Measurements from ENCODE around the gene TBC1D22B. TPM values are rescaled to one million over a fixed set of nuclear protein-coding genes. Genes with fewer than 3 reads are reported as not detected.

Gene TBC1D22B
- total and polyA plus RNA-seq, 9 of the 15 experiments (the other 6 are each of a cell fraction or from before 2014, with no cell fraction given): 4.8 to 24.2 (median 13.5) TPM

GRCh38 chr6:37321101-37321500 lies 63.5 kb downstream of the TBC1D22B start:
- FAIRE-seq: no peak
- no peak overlapping the region for H3K9ac ChIP-seq (ENCODE audit: insufficient read depth in 1 of 2, low read depth in 2 of 2, low read length in 2 of 2)
- H3K79me2 ChIP-seq (ENCODE audit: control insufficient read depth, insufficient read depth, low read length): no peaks in the 10 kb centered on the region
- H3K4me2 ChIP-seq (ENCODE audit: insufficient read depth, low read length): no peak overlapping the region
- H3K27me3 ChIP-seq (ENCODE audit: control insufficient read depth in 2 of 2, insufficient read depth in 2 of 2, low read length in 2 of 2): no peaks in the 10 kb centered on the region
- H3K9me1 ChIP-seq (ENCODE audit: control insufficient read depth, insufficient read depth, low read length): no peaks in the 10 kb centered on the region
- BruUV-seq (replicated peaks): no TSS peak
- no peak for ATAC-seq
- intact Hi-C loops (cut with micrococcal nuclease) (loop anchor here (5.0 kb wide), 1 partner anchor 371 kb away; no protein-coding TSS in a partner anchor), in situ Hi-C loops (cut with MboI) (no loop called here)
- ChIA-PET POLR2A (interaction anchor here (0.6 to 1.5 kb wide), 2 partner anchors 19 to 1160 kb away, joined by 3 read pairs; no protein-coding TSS in a partner anchor), CTCF (ENCODE audit: low intra/inter-chr PET ratio) (no interaction called here)
- no peak overlapping the region for H3K4me3 ChIP-seq
- H2AFZ ChIP-seq (ENCODE audit: low read depth, low read length): no peak overlapping the region
- H4K20me1 ChIP-seq (replicated peaks; ENCODE audit: control insufficient read depth, insufficient read depth, low read length): no peaks in the 10 kb centered on the region; the same call in 1 of the 2 replicates
- H3K9me3 ChIP-seq (replicated peaks; ENCODE audit: control insufficient read depth, insufficient read depth, low read depth, low read length): no peaks in the 10 kb centered on the region
- DNase-seq (ENCODE audit: extremely low read depth in 1 of 4, low spot score in 3 of 4): no peak
- no peaks in the 10 kb centered on the region; a peak in 1 of 5 replicates for H3K4me1 ChIP-seq (replicated peaks in 1 of 2; ENCODE audit: control insufficient read depth in 2 of 2, insufficient read depth in 2 of 2, low read length in 2 of 2)
- peaks cover 80% of the 10 kb centered on the region for H3K36me3 ChIP-seq (ENCODE audit: control insufficient read depth, insufficient read depth, low read length)
- no peak overlapping the region for H3K27ac ChIP-seq (ENCODE audit: extremely low read depth, low read depth, low read length)
- TF ChIP-seq BDP1 (IDR thresholded peaks at IDR 0.05; ENCODE audit: insufficient read depth, insufficient read length) (no peak), SRF (CRISPR knock-in tag; IDR thresholded peaks at IDR 0.05) (no peak), ZSCAN32 (CRISPR knock-in tag; IDR thresholded peaks at IDR 0.05) (no peak), PURB (CRISPR knock-in tag; IDR thresholded peaks at IDR 0.05; ENCODE audit: low read depth) (no peak), CREB3L1 (IDR thresholded peaks at IDR 0.05; ENCODE audit: borderline replicate concordance, low read depth) (no peak), THRAP3 (IDR thresholded peaks at IDR 0.05; ENCODE audit: borderline replicate concordance) (no peak), CBX8 (IDR thresholded peaks at IDR 0.05; ENCODE audit: borderline replicate concordance, extremely low read depth, low read depth, low read length, poor library complexity, severe bottlenecking) (no peak)
- TF ChIP-seq, protein P1, sequence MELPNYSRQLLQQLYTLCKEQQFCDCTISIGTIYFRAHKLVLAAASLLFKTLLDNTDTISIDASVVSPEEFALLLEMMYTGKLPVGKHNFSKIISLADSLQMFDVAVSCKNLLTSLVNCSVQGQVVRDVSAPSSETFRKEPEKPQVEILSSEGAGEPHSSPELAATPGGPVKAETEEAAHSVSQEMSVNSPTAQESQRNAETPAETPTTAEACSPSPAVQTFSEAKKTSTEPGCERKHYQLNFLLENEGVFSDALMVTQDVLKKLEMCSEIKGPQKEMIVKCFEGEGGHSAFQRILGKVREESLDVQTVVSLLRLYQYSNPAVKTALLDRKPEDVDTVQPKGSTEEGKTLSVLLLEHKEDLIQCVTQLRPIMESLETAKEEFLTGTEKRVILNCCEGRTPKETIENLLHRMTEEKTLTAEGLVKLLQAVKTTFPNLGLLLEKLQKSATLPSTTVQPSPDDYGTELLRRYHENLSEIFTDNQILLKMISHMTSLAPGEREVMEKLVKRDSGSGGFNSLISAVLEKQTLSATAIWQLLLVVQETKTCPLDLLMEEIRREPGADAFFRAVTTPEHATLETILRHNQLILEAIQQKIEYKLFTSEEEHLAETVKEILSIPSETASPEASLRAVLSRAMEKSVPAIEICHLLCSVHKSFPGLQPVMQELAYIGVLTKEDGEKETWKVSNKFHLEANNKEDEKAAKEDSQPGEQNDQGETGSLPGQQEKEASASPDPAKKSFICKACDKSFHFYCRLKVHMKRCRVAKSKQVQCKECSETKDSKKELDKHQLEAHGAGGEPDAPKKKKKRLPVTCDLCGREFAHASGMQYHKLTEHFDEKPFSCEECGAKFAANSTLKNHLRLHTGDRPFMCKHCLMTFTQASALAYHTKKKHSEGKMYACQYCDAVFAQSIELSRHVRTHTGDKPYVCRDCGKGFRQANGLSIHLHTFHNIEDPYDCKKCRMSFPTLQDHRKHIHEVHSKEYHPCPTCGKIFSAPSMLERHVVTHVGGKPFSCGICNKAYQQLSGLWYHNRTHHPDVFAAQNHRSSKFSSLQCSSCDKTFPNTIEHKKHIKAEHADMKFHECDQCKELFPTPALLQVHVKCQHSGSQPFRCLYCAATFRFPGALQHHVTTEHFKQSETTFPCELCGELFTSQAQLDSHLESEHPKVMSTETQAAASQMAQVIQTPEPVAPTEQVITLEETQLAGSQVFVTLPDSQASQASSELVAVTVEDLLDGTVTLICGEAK (IDR thresholded peaks at IDR 0.05): no peak
- TF ChIP-seq, protein P1 (CRISPR knock-in tag; IDR thresholded peaks at IDR 0.05): no peak
- TF ChIP-seq, protein P2, sequence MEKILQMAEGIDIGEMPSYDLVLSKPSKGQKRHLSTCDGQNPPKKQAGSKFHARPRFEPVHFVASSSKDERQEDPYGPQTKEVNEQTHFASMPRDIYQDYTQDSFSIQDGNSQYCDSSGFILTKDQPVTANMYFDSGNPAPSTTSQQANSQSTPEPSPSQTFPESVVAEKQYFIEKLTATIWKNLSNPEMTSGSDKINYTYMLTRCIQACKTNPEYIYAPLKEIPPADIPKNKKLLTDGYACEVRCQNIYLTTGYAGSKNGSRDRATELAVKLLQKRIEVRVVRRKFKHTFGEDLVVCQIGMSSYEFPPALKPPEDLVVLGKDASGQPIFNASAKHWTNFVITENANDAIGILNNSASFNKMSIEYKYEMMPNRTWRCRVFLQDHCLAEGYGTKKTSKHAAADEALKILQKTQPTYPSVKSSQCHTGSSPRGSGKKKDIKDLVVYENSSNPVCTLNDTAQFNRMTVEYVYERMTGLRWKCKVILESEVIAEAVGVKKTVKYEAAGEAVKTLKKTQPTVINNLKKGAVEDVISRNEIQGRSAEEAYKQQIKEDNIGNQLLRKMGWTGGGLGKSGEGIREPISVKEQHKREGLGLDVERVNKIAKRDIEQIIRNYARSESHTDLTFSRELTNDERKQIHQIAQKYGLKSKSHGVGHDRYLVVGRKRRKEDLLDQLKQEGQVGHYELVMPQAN (IDR thresholded peaks at IDR 0.05; ENCODE audit: borderline replicate concordance): no peak
